ENCODE results near the gene PLSCR1.

DNA sequence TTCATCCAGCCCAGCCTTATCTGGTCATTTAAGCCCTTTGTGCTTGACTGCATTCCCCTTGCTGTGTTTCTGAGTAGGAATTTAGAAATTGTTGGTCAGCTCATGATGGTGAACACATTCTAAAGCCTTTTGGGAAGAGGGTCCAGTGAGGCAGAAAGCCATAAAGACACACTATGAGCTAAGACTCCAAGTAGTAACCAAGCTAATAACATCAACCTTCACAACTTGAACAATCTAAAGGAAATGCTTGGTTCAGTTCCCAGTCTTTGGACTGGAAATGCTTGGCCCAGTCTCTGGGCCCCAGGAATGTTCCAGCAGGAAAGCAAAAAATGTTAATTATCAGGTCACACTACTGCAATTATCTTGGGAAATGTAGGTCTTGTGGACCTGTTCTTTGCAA, 7.7 kb downstream of the PLSCR1 start:
- TF ChIP-seq FOXA1 (IDR thresholded peaks at IDR 0.05), result no peak
- no peak for TF ChIP-seq SP1 (IDR thresholded peaks at IDR 0.05)
- TF ChIP-seq CTBP1 (IDR thresholded peaks at IDR 0.05; ENCODE audit: borderline replicate concordance), result no peak
- no peak for TF ChIP-seq TARDBP (IDR thresholded peaks at IDR 0.05)
- no peak for TF ChIP-seq SUZ12 (IDR thresholded peaks at IDR 0.05)
- TF ChIP-seq, protein P1, sequence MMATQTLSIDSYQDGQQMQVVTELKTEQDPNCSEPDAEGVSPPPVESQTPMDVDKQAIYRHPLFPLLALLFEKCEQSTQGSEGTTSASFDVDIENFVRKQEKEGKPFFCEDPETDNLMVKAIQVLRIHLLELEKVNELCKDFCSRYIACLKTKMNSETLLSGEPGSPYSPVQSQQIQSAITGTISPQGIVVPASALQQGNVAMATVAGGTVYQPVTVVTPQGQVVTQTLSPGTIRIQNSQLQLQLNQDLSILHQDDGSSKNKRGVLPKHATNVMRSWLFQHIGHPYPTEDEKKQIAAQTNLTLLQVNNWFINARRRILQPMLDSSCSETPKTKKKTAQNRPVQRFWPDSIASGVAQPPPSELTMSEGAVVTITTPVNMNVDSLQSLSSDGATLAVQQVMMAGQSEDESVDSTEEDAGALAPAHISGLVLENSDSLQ (IDR thresholded peaks at IDR 0.05), result no peak
- TF ChIP-seq HDGF (IDR thresholded peaks at IDR 0.05; ENCODE audit: borderline replicate concordance), result no peak
- TF ChIP-seq L3MBTL2 (conservative IDR thresholded peaks at IDR 0.05), result no peak
